ENCODE data around the gene ZNF423.

DNA sequence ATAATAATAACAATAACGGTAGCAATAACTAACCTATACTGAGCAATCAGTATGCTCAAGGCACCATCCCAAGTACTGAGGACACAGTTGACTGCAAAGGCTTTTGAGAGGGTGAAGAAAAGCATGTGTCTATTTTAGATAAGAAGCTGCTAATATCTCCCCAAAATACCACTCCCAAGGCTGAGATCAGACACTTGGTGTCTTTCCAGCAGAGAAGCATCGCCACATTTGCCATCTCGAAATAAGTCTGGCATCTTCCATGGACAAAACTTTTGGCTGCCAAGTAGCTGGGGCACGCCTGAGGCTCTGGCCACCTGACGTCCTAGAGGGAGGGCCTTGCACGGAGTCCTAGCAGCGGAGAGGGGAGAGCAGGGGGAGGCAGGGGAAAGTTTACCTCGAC lies 39.0 kb downstream of the ZNF423 start:
- no peak for TF ChIP-seq POLR2AphosphoS5 (IDR thresholded peaks at IDR 0.05; ENCODE audit: low read depth, low read length)
- TF ChIP-seq SIN3A (IDR thresholded peaks at IDR 0.05; ENCODE audit: borderline replicate concordance, insufficient read depth, low read length) = no peak
- TF ChIP-seq TAF1 (IDR thresholded peaks at IDR 0.05; ENCODE audit: borderline replicate concordance, insufficient read depth, low read length) = no peak

Data from PFSK-1 (cell line).